ENCODE results near the gene ITM2C.

The ITM2C gene

DNA sequence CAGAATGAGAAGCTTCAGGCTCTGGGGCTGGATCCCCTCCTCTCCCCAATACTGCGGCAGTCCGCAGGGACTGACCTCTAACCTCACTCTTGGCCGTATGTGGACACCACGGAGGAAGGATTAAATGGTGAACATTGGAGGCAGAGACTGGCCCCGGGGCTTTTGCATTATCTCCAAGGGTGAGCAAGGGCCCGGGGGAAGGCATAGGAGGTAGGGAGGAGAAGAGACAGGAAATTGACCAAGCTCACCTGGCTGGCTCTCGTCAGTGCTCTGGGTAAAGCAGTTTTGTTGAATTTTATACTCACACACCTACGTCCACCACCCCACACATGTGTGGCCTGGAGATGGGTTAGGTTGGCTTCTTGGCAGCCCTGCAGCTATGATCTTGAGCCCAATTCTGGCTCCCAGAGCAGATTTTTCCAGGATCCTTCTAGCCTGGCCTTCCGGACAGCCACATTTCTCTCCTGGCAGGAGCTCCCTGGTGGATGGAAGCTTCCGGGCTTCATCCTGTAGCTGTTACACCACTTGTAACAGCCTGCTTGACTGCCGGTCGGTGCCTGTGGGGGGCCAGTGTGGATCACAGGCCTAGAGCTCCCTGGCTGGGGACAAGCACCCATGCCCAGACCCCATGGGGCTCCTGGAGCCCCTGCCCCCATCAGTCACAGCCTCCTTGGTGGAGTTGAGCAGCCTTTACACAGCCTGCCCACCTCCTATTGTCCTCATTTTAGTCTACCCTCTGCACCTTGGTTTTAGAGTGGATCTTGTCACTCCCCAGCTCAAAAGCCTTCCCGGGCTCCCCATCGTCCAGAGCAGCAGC is 7.6 kb downstream of the ITM2C start:
- DNase-seq: no peak
- peak overlapping the region; percentile 98 for H3K27ac Mint-ChIP-seq
- no peaks in the 10 kb centered on the region for H3K9me3 Mint-ChIP-seq
- no peaks in the 10 kb centered on the region for H3K27me3 Mint-ChIP-seq (ENCODE audit: low read depth, poor library complexity)
- peaks cover 93% of the 10 kb centered on the region for H3K4me1 Mint-ChIP-seq
- peaks cover 27% of the 10 kb centered on the region for H3K36me3 Mint-ChIP-seq (ENCODE audit: low read depth)
- H3K4me3 Mint-ChIP-seq: peak overlapping the region; percentile 72
- TF ChIP-seq, protein P1, sequence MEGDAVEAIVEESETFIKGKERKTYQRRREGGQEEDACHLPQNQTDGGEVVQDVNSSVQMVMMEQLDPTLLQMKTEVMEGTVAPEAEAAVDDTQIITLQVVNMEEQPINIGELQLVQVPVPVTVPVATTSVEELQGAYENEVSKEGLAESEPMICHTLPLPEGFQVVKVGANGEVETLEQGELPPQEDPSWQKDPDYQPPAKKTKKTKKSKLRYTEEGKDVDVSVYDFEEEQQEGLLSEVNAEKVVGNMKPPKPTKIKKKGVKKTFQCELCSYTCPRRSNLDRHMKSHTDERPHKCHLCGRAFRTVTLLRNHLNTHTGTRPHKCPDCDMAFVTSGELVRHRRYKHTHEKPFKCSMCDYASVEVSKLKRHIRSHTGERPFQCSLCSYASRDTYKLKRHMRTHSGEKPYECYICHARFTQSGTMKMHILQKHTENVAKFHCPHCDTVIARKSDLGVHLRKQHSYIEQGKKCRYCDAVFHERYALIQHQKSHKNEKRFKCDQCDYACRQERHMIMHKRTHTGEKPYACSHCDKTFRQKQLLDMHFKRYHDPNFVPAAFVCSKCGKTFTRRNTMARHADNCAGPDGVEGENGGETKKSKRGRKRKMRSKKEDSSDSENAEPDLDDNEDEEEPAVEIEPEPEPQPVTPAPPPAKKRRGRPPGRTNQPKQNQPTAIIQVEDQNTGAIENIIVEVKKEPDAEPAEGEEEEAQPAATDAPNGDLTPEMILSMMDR (IDR thresholded peaks at IDR 0.05): no peak

DNA sequence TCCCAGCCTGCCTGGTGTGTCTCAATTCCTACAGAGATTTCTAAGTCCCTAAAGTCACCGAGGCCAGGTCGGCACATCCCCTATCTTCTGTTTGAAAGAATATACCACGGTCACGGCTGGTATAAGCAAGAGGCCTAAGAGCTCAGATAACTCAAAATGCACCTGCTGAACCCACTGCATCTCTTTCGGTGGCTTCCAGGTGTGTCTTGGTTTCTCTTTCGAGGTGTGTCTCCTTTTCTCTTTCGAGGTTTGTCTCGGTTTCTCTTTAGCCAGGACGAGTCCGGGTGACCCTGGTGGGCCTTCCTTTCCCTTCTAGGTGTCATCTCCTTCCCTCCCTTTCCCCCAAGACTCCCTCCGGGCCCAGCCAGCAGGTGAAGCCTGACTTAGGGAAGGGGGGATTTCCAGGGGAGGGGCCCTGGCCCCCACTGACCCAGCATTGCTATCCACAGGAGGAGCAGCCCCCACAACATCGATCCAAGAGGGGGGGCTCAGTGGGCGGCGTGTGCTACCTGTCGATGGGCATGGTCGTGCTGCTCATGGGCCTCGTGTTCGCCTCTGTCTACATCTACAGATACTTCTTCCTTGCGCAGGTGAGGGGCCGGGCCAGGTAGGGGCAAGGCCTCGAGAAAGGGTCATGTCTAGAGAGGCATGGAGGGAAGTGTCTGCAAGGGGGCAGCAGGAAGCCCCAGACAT is 8.4 kb downstream of the ITM2C start:
- Mint-ChIP-seq H3K4me1 (peaks cover 94% of the 10 kb centered on the region), H3K36me3 (ENCODE audit: low read depth) (peaks cover 34% of the 10 kb centered on the region), H3K9me3 (no peaks in the 10 kb centered on the region), H3K27me3 (ENCODE audit: low read depth, poor library complexity) (no peaks in the 10 kb centered on the region), H3K4me3 (peak overlapping the region; percentile 72), H3K27ac (peak overlapping the region; percentile 97)
- TF ChIP-seq, protein P1 (IDR thresholded peaks at IDR 0.05): no peak
- DNase-seq: no peak

DNA sequence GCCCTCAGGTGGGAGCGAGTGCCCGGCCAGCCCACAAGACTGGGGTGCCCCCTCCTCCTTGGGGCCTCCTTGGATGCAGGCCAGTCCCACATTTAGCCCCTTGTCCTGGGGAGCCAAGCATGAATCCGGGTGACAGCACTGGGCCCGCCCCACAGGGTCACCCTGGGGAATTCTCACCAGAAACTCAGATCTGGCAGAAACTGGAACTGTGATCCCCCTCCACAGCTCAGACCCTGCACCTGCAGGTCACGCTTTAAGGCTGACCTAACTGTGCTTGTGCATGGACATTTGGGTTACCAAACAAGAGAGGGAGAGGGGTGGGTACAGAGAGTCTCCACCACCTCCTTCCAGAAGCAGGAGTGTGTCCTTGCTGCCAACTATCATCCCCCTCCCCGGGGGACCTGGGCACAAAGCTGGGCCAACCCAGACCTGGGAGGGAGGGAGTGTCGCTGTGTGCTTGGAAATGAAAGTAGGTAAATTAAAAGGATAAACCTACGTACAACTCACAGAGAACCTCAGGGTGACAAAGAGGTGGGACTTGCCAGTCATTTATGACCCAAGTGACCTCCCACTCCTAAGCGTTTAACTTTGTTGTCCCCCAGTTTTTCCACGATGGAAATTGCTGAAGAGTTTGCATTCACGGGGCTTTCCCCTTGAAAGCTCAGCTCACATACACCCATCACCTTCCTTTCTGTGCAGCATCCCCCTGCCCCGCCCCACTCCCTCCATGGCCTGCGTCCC is 9.1 kb downstream of the ITM2C start:
- no peaks in the 10 kb centered on the region for H3K27me3 Mint-ChIP-seq (ENCODE audit: low read depth, poor library complexity)
- peaks cover 94% of the 10 kb centered on the region for H3K4me1 Mint-ChIP-seq
- H3K4me3 Mint-ChIP-seq: no peak overlapping the region
- no peak for DNase-seq
- H3K9me3 Mint-ChIP-seq: no peaks in the 10 kb centered on the region
- H3K27ac Mint-ChIP-seq: no peak overlapping the region
- peaks cover 39% of the 10 kb centered on the region for H3K36me3 Mint-ChIP-seq (ENCODE audit: low read depth)
- TF ChIP-seq, protein P1 (IDR thresholded peaks at IDR 0.05): no peak

DNA sequence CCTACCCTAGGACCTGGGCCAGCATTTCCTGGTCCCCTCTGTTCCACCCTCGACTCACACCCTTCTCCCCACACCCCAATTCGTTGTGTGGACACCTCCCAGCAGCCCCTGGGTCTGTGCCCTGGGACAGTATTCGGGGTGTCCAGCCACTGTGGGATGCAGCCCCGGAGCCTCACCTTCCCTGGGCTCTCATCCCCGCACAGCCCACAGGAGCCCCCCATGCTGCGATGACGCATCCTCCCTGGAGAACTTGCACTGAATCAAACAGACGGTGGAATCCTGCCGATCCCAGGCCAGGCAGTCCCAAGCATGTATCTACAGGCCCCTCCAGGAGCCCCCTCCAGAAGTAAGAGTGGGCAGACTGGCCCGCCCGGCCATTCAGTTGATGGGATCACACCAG is 9.7 kb downstream of the ITM2C start:
- peaks cover 94% of the 10 kb centered on the region for H3K4me1 Mint-ChIP-seq
- no peaks in the 10 kb centered on the region for H3K27me3 Mint-ChIP-seq (ENCODE audit: low read depth, poor library complexity)
- peaks cover 45% of the 10 kb centered on the region for H3K36me3 Mint-ChIP-seq (ENCODE audit: low read depth)
- DNase-seq: no peak
- H3K27ac Mint-ChIP-seq: no peak overlapping the region
- no peaks in the 10 kb centered on the region for H3K9me3 Mint-ChIP-seq
- no peak overlapping the region for H3K4me3 Mint-ChIP-seq
- TF ChIP-seq, protein P1 (IDR thresholded peaks at IDR 0.05): no peak

DNA sequence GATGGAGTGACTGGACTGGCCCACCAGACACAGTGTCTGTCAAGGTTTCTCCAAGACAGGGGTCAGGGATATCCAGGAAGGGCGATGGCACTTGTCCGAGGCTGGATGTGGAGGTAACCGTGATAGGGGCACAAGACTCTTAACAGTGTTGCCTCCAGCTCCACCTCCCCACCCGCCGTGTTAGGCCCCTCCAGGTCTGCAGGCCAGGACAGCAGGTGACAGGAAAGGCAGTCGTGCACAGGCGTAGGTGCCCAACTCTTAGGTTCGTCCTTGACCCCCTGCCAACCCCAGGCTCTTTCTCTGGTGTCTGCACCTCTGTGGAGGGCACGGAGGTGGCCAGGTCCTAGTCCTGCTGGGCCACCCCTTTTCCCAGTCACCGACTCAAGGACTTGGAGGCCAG is 10.1 kb downstream of the ITM2C start:
- H3K4me1 Mint-ChIP-seq: peaks cover 94% of the 10 kb centered on the region
- no peaks in the 10 kb centered on the region for H3K27me3 Mint-ChIP-seq (ENCODE audit: low read depth, poor library complexity)
- no peak overlapping the region for H3K4me3 Mint-ChIP-seq
- TF ChIP-seq, protein P1 (IDR thresholded peaks at IDR 0.05): no peak
- no peaks in the 10 kb centered on the region for H3K9me3 Mint-ChIP-seq
- H3K27ac Mint-ChIP-seq: no peak overlapping the region
- no peak for DNase-seq
- peaks cover 50% of the 10 kb centered on the region for H3K36me3 Mint-ChIP-seq (ENCODE audit: low read depth)

All from nephron progenitor cell (in vitro differentiated cells).